ENCODE measurements around the gene EMX1. TPM values are rescaled to one million over a fixed set of nuclear protein-coding genes. Genes with fewer than 3 reads are reported as not detected.
A peak's percentile ranks its signal among the peaks of the same experiment; 100 is the strongest.

Gene EMX1
- total and polyA plus RNA-seq, 4 experiments from 2014 or later: not detected

- Mint-ChIP-seq H3K36me3 (no peaks in the 10 kb centered on the region), H3K4me1 (peaks cover 8 to 39% (median 25%) of the 10 kb centered on the region in 4 donors), H3K27me3 (peaks cover 49 to 58% of the 10 kb centered on the region in 2 donors), H3K27ac (no peak overlapping the region), H3K4me3 (no peak overlapping the region), H3K9me3 (peaks cover 0 to 5% (median 0%) of the 10 kb centered on the region in 8 donors)
- DNase-seq: no peak
- H3K4me1 ChIP-seq (ENCODE audit: insufficient read depth, low read length): peaks cover 34% of the 10 kb centered on the region
- no peaks in the 10 kb centered on the region for H3K9me3 ChIP-seq (ENCODE audit: control insufficient read depth in 1 of 2, low read length in 2 of 2)
- no peak overlapping the region for H3K4me3 ChIP-seq (ENCODE audit: low read length in 2 of 2)
- no peak overlapping the region for H3K27ac ChIP-seq (ENCODE audit: low read depth, low read length)
- H3K27me3 ChIP-seq (ENCODE audit: insufficient read depth, low read length): peaks cover 72% of the 10 kb centered on the region
- ChIA-PET CTCF (ENCODE audit: partially characterized antibody) (no interaction called here), POLR2A (ENCODE audit: partially characterized antibody) (no interaction called here)
- H3K36me3 ChIP-seq (ENCODE audit: insufficient read depth, low read length): no peaks in the 10 kb centered on the region
- intact Hi-C loops (cut with micrococcal nuclease): no loop called here
Measured at GRCh38 chr2:72921088-72921851, 4.0 kb downstream of the EMX1 start.

- Mint-ChIP-seq H3K9me3 (peaks cover 0 to 5% (median 0%) of the 10 kb centered on the region in 8 donors), H3K27ac (no peak overlapping the region), H3K27me3 (peaks cover 48 to 57% of the 10 kb centered on the region in 2 donors), H3K4me1 (peaks cover 7 to 36% (median 23%) of the 10 kb centered on the region in 4 donors), H3K4me3 (peak overlapping the region in 1 of 8 donors; percentile 4), H3K36me3 (no peaks in the 10 kb centered on the region)
- Histone ChIP-seq H3K27me3 (ENCODE audit: insufficient read depth, low read length) (peaks cover 72% of the 10 kb centered on the region), H3K36me3 (ENCODE audit: insufficient read depth, low read length) (no peaks in the 10 kb centered on the region), H3K9me3 (ENCODE audit: control insufficient read depth in 1 of 2, low read length in 2 of 2) (no peaks in the 10 kb centered on the region), H3K27ac (ENCODE audit: low read depth, low read length) (no peak overlapping the region), H3K4me3 (ENCODE audit: low read length in 2 of 2) (no peak overlapping the region), H3K4me1 (ENCODE audit: insufficient read depth, low read length) (peaks cover 29% of the 10 kb centered on the region)
- ChIA-PET POLR2A (ENCODE audit: partially characterized antibody) (no interaction called here), CTCF (ENCODE audit: partially characterized antibody) (no interaction called here)
- DNase-seq: no peak
- intact Hi-C loops (cut with micrococcal nuclease): no loop called here
Measured at GRCh38 chr2:72921853-72922252, 4.5 kb downstream of the EMX1 start.

- POLR2A ChIA-PET (ENCODE audit: partially characterized antibody): no interaction called here
- CTCF ChIA-PET (ENCODE audit: partially characterized antibody): no interaction called here
- peaks cover 42 to 48% of the 10 kb centered on the region in 2 donors for H3K27me3 Mint-ChIP-seq
- no peak overlapping the region for H3K4me3 ChIP-seq (ENCODE audit: low read length in 2 of 2)
- H3K4me1 ChIP-seq (ENCODE audit: insufficient read depth, low read length): peaks cover 18% of the 10 kb centered on the region
- peaks cover 0 to 5% (median 0%) of the 10 kb centered on the region in 8 donors for H3K9me3 Mint-ChIP-seq
- H3K4me3 Mint-ChIP-seq: peak overlapping the region in 3 of 8 donors; percentile 5 to 64 (median 10)
- H3K36me3 ChIP-seq (ENCODE audit: insufficient read depth, low read length): no peaks in the 10 kb centered on the region
- no peak overlapping the region for H3K27ac Mint-ChIP-seq
- peaks cover 61% of the 10 kb centered on the region for H3K27me3 ChIP-seq (ENCODE audit: insufficient read depth, low read length)
- H3K4me1 Mint-ChIP-seq: peaks cover 5 to 27% (median 16%) of the 10 kb centered on the region in 4 donors
- H3K27ac ChIP-seq (ENCODE audit: low read depth, low read length): no peak overlapping the region
- intact Hi-C loops (cut with micrococcal nuclease): no loop called here
- no peaks in the 10 kb centered on the region for H3K9me3 ChIP-seq (ENCODE audit: control insufficient read depth in 1 of 2, low read length in 2 of 2)
- H3K36me3 Mint-ChIP-seq: no peaks in the 10 kb centered on the region
- no peak for DNase-seq
Measured at GRCh38 chr2:72923833-72924352, 6.6 kb downstream of the EMX1 start.

- Histone ChIP-seq H3K9me3 (ENCODE audit: control insufficient read depth in 1 of 2, low read length in 2 of 2) (no peaks in the 10 kb centered on the region), H3K4me3 (ENCODE audit: low read length in 2 of 2) (no peak overlapping the region), H3K27me3 (ENCODE audit: insufficient read depth, low read length) (peaks cover 56% of the 10 kb centered on the region), H3K36me3 (ENCODE audit: insufficient read depth, low read length) (no peaks in the 10 kb centered on the region), H3K4me1 (ENCODE audit: insufficient read depth, low read length) (peaks cover 16% of the 10 kb centered on the region), H3K27ac (ENCODE audit: low read depth, low read length) (no peak overlapping the region)
- H3K4me1 Mint-ChIP-seq: peaks cover 2 to 22% (median 12%) of the 10 kb centered on the region in 4 donors
- no peaks in the 10 kb centered on the region for H3K36me3 Mint-ChIP-seq
- ChIA-PET CTCF (ENCODE audit: partially characterized antibody) (no interaction called here), POLR2A (ENCODE audit: partially characterized antibody) (no interaction called here)
- H3K9me3 Mint-ChIP-seq: peaks cover 0 to 3% (median 0%) of the 10 kb centered on the region in 8 donors
- peaks cover 38 to 42% of the 10 kb centered on the region in 2 donors for H3K27me3 Mint-ChIP-seq
- DNase-seq: no peak
- intact Hi-C loops (cut with micrococcal nuclease): no loop called here
- no peak overlapping the region for H3K4me3 Mint-ChIP-seq
- H3K27ac Mint-ChIP-seq: no peak overlapping the region
Measured at GRCh38 chr2:72924353-72925240, 7.3 kb downstream of the EMX1 start.

- Mint-ChIP-seq H3K27me3 (peaks cover 36 to 40% of the 10 kb centered on the region in 2 donors), H3K9me3 (peaks cover 0 to 2% (median 0%) of the 10 kb centered on the region in 8 donors), H3K4me1 (peaks cover 2 to 15% (median 8%) of the 10 kb centered on the region in 4 donors), H3K27ac (no peak overlapping the region), H3K4me3 (peak overlapping the region in 2 of 8 donors; percentile 19 to 41), H3K36me3 (no peaks in the 10 kb centered on the region)
- H3K4me3 ChIP-seq (ENCODE audit: low read length in 2 of 2): no peak overlapping the region
- POLR2A ChIA-PET (ENCODE audit: partially characterized antibody): interaction anchor here (2.7 kb wide), 1 partner anchor 8 kb away, joined by 7 read pairs; the partner anchor contains the start of gene EMX1
- peaks cover 7% of the 10 kb centered on the region for H3K4me1 ChIP-seq (ENCODE audit: insufficient read depth, low read length)
- no peaks in the 10 kb centered on the region for H3K36me3 ChIP-seq (ENCODE audit: insufficient read depth, low read length)
- intact Hi-C loops (cut with micrococcal nuclease): no loop called here
- no peak overlapping the region for H3K27ac ChIP-seq (ENCODE audit: low read depth, low read length)
- H3K27me3 ChIP-seq (ENCODE audit: insufficient read depth, low read length): peaks cover 50% of the 10 kb centered on the region
- DNase-seq: no peak
- H3K9me3 ChIP-seq (ENCODE audit: control insufficient read depth in 1 of 2, low read length in 2 of 2): no peaks in the 10 kb centered on the region
- CTCF ChIA-PET (ENCODE audit: partially characterized antibody): no interaction called here
Measured at GRCh38 chr2:72925328-72925943, 8.1 kb downstream of the EMX1 start.

- Histone ChIP-seq H3K27ac (ENCODE audit: low read depth, low read length) (no peak overlapping the region), H3K9me3 (ENCODE audit: control insufficient read depth in 1 of 2, low read length in 2 of 2) (no peaks in the 10 kb centered on the region), H3K4me1 (ENCODE audit: insufficient read depth, low read length) (peaks cover 6% of the 10 kb centered on the region), H3K36me3 (ENCODE audit: insufficient read depth, low read length) (no peaks in the 10 kb centered on the region), H3K27me3 (ENCODE audit: insufficient read depth, low read length) (peaks cover 44% of the 10 kb centered on the region), H3K4me3 (ENCODE audit: low read length in 2 of 2) (no peak overlapping the region)
- peaks cover 30 to 38% of the 10 kb centered on the region in 2 donors for H3K27me3 Mint-ChIP-seq
- H3K4me3 Mint-ChIP-seq: no peak overlapping the region
- no peak overlapping the region for H3K27ac Mint-ChIP-seq
- H3K9me3 Mint-ChIP-seq: no peaks in the 10 kb centered on the region
- POLR2A ChIA-PET (ENCODE audit: partially characterized antibody): interaction anchor here (2.7 kb wide), 1 partner anchor 9 kb away, joined by 7 read pairs; the partner anchor contains the start of gene EMX1
- CTCF ChIA-PET (ENCODE audit: partially characterized antibody): interaction anchor here (1.1 kb wide), 1 partner anchor 64 kb away, joined by 3 read pairs; no protein-coding TSS in a partner anchor
- no peak for DNase-seq
- peaks cover 2 to 13% (median 6%) of the 10 kb centered on the region in 4 donors for H3K4me1 Mint-ChIP-seq
- intact Hi-C loops (cut with micrococcal nuclease): no loop called here
- H3K36me3 Mint-ChIP-seq: no peaks in the 10 kb centered on the region
Measured at GRCh38 chr2:72926368-72926767, 9.0 kb downstream of the EMX1 start.
